Measurements from ENCODE around the gene KLHL14. TPM values are rescaled to one million over a fixed set of nuclear protein-coding genes. Genes with fewer than 3 reads are reported as not detected.
"Not testable (repeated sequence)": the region's sequence is repeated elsewhere in the genome, so short reads cannot be mapped to it uniquely, and the experiment has no call there.

KLHL14 gene
- total RNA-seq, 1 experiment from 2014 or later, result not detected

DNA sequence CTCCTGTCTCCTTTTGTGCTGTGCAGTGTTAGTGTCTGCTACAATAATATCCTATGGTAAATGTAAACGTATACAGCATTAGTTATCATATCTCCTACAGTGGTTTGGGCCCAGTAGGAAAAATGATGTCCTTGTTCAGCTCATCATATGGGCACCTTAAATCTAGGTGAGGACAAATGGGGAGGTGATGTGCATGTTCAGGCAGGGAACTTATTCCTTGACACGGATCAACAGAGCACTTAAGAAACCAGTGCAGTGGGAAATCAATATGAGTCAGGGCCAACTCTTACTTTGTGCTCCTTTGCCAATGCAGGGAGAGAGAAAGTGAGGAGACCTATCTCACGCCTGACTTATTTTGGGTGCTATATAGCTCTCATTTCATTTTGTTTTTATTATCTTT is 76.4 kb downstream of the KLHL14 start:
- no peaks in the 10 kb centered on the region for H3K27me3 ChIP-seq
- no peaks in the 10 kb centered on the region for H3K9me3 ChIP-seq
- no peak overlapping the region for H3K4me3 ChIP-seq
- DNase-seq, result no peak
- no peaks in the 10 kb centered on the region for H3K36me3 ChIP-seq

DNA sequence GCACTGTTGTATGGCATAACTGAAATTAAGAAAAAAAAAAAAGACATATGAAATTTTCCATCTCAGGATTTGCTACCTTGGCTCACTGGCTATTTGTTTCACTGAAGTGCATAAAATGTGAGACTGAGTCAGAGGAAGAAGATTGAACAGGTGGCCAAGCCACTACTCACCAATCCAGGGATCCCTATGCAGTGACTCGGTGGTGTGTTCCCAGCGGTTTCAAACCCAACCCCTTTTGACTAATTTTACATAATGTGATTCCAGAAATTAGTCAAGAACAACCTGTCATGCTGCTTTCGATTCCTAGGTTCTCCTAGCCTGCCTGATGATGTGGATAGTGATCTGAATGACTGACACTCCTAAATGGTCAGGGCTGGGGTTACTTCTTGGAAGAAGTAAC is 77.3 kb downstream of the KLHL14 start:
- DNase-seq, result no peak
- no peaks in the 10 kb centered on the region for H3K27me3 ChIP-seq
- no peak overlapping the region for H3K4me3 ChIP-seq
- H3K36me3 ChIP-seq, result no peaks in the 10 kb centered on the region
- no peaks in the 10 kb centered on the region for H3K9me3 ChIP-seq

DNA sequence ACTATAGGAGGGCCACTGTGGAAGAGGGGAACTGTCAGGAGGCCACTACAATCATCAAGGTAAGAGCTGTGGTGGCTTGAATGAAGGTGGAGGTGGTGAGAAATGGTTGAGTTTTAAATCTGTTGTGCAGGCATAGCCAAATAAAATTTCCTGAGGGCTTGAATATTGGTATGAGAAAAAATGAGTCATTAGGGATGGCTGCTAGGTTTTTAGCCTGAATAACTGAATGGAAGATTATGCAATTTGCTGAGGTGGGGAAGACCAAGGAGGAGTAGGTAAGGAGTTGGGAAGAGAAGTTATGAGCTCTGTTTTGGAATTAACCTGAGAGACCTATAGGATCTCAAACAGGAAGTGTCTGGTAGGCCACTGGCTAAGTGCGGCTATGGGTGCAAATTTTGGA is 84.0 kb downstream of the KLHL14 start:
- H3K9me3 ChIP-seq, result no peaks in the 10 kb centered on the region
- H3K4me3 ChIP-seq, result no peak overlapping the region
- DNase-seq, result no peak
- H3K27me3 ChIP-seq, result no peaks in the 10 kb centered on the region
- no peaks in the 10 kb centered on the region for H3K36me3 ChIP-seq

DNA sequence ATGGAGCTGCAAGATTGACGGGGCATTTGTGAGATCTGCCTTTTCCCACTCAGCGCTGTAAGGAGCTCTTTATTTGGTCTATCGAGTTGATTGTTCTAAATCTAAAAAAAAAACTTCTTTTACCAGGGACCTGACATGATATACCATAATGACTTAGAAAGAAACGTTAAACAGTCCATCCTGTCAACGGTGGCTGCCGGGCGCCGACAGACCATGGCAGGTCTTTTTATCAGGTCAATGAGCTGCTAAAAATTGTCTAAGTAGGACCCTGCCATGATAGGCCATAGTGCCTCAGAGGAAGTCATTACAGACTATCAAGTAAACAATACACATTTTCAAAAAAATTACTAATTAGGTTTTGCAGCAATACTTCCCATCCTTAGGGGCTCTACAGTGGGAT is 87.9 kb downstream of the KLHL14 start:
- no peak overlapping the region for H3K4me3 ChIP-seq
- DNase-seq, result no peak
- no peaks in the 10 kb centered on the region for H3K36me3 ChIP-seq
- H3K27me3 ChIP-seq, result no peaks in the 10 kb centered on the region
- no peaks in the 10 kb centered on the region for H3K9me3 ChIP-seq

DNA sequence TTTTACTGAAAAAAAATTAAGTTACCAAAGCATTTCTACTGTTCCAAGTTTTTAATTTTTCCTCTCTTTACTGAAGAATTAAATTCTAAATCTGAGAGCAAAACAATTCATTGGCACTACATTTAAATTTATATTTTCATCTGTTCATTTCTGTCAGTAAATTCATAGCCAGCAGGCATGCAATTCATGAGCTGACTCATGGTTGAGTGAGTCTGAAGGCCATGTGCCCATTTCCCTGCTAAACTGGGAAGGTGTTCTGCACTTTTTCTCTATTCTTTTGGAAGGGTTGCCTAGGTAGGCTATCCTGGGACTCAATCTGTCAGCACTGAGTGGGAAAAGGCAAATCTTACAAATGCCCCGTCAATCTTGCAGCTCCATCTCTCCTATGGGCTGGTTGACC is 88.7 kb downstream of the KLHL14 start:
- H3K27me3 ChIP-seq, result no peaks in the 10 kb centered on the region
- H3K4me3 ChIP-seq, result no peak overlapping the region

DNA sequence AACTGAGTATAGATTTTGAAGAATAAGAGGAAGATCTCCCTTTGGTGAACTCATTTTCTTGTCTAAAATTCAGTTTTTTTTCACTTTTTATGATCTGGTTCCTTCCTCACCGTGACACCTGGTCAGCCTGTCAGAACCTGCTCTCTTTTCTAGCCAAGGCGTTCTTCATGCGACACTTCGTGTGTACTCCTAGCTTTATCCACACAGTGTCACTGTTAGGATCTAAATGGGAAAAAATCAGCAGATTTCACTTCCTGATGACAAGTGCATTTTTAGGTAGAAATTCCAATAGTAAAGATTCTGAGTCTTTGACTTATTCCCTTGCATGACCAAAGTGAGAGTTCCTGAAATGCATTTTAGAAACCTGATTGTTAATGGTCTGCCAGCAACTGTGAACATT is 89.8 kb downstream of the KLHL14 start:
- H3K27me3 ChIP-seq, result no peaks in the 10 kb centered on the region
- no peak for DNase-seq
- no peaks in the 10 kb centered on the region for H3K9me3 ChIP-seq
- H3K36me3 ChIP-seq, result no peaks in the 10 kb centered on the region
- no peak overlapping the region for H3K4me3 ChIP-seq

More for the DNA sequence above, 88.7 kb downstream of the KLHL14 start:
- DNase-seq, result no peak
- Histone ChIP-seq H3K36me3 (no peaks in the 10 kb centered on the region), H3K9me3 (no peaks in the 10 kb centered on the region)

DNA sequence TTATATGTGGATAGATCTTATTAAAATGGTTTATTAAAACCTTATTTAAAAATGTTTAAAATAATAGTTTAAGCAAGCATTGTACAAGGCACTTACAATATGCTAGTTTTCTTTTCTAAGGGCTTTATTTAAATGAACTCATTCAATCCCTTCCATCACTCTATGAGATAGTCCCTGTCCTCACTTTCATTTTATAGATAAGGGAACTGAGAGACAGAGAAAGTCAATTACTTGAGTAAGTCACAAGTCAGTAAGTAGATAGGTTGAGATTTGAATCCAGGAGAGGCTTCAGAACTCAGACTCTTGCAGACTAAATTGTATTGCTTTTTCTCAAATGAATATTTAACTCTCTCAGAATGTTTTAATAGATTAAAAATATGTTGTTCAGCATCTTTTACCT is 95.2 kb downstream of the KLHL14 start:
- H3K9me3 ChIP-seq, result no peaks in the 10 kb centered on the region
- H3K27me3 ChIP-seq, result no peaks in the 10 kb centered on the region; the same call in 1 of the 2 replicates
- no peaks in the 10 kb centered on the region for H3K36me3 ChIP-seq
- H3K4me3 ChIP-seq, result no peak overlapping the region
- no peak for DNase-seq

DNA sequence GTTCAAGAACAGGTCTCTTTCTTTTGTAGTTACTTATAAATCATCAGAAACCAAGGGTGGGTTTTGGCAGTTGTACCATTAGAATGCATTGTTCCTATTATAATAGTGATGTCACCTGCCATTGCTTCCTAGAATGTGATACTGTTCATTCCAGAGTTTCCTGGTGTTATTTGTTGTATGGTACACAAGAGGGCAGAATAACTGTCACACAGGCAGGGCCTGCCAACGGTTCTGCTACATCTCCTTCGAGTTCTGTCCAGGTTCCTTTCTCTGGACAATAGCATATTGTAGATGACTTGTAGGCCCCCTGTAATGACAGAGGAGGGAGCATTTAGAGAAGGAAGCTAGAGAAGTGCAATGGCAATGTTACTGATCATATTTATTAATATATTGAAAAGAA is 98.3 kb downstream of the KLHL14 start:
- no peaks in the 10 kb centered on the region for H3K9me3 ChIP-seq
- H3K4me3 ChIP-seq, result no peak overlapping the region
- no peaks in the 10 kb centered on the region; the same call in 1 of the 2 replicates for H3K27me3 ChIP-seq
- no peaks in the 10 kb centered on the region for H3K36me3 ChIP-seq
- no peak for DNase-seq

DNA sequence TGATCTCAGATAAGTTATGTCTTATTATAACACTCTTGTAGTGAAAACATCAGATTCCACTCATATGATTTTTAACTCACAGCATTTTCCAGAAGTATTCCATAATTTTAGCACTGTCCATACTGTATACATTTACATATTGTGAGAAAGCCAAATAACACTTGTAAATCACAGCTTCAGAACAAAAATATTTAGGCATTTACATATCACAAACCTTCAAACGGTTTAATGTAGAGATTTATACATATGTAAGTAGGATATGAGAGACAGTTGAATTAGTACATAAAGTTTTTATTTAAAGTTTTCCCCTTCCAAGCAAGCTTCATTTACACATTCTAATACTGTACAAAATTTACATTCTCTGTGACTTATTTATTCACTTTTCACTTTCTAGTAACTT is 100.4 kb downstream of the KLHL14 start:
- DNase-seq, result no peak
- Histone ChIP-seq H3K4me3 (no peak overlapping the region), H3K27me3 (no peaks in the 10 kb centered on the region; the same call in 1 of the 2 replicates), H3K9me3 (no peaks in the 10 kb centered on the region), H3K36me3 (no peaks in the 10 kb centered on the region)

DNA sequence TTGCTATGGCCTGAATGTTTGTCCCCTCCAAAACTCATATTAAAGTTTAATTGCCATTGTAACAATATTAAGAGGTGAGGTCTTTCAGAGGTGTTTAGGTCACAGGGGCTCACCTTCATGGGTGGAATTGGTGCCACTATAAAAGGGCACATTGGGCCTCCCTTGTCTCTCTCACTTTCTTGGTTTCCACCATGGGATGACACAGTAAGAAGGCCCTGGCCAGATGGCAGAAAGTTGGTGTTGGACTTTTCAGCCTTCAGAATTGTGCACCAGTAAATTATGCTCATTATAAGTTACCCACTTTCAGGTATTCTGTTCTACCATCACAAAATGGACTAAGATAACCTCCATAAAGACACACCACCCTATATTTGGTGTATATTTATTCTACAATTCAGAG is 102.1 kb downstream of the KLHL14 start:
- Histone ChIP-seq H3K9me3 (no peaks in the 10 kb centered on the region), H3K4me3 (no peak overlapping the region), H3K27me3 (no peaks in the 10 kb centered on the region; the same call in 1 of the 2 replicates), H3K36me3 (no peaks in the 10 kb centered on the region)
- no peak for DNase-seq

DNA sequence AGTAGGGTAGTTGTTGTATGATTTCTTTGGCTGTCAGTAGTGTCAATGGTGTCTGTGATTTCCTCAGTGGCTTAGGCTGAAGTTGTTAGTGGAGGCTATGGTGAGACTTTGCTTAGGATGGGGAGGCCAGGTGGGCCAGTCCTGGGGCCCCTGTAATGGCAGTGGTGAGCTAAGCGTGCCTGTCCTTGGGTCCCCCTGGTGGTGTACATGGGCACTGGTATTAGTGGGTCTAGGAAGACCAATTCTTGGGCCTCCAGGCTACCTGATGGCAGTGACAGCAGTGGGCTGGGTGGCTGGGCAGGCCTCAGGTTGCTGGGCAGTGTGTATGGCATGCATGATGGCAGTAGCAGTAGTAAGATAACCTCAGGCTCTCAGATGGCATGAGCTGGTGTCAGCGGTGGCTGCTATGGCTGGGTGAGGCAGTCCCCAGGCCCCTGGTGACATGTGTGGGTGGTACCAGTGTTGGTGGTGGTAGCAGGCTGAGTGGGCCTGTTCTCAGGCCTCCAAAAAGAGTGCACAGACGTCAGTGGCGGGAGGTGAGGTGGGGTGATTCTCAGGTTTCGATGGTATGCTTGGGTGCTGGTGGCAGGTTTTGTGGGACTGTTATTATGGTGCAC is 103.2 kb downstream of the KLHL14 start:
- no peak for DNase-seq
- Histone ChIP-seq H3K4me3 (no peak overlapping the region), H3K27me3 (no peaks in the 10 kb centered on the region; the same call in 1 of the 2 replicates), H3K36me3 (no peaks in the 10 kb centered on the region), H3K9me3 (no peaks in the 10 kb centered on the region)

DNA sequence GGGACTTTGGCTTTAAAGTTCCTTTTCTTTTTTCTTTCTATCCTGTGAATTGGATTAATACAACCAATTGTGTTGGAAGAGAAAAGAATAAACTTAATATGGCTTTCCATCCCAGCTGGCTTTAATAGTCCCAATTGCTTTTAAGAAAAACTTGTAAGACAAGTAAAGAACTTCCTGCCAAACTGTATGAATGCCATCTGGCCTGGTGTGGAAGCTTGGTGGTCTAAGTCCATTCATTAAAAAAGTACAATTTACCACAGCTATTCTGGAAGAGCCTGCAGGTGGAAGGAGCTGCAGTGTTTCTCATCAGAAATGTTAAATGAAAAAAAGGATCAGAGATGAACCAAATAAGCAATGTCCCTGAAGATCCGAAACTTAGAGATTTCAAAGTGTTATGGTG is 103.9 kb downstream of the KLHL14 start:
- Histone ChIP-seq H3K36me3 (no peaks in the 10 kb centered on the region), H3K4me3 (no peak overlapping the region), H3K27me3 (no peaks in the 10 kb centered on the region; the same call in 1 of the 2 replicates), H3K9me3 (no peaks in the 10 kb centered on the region)
- DNase-seq, result no peak

DNA sequence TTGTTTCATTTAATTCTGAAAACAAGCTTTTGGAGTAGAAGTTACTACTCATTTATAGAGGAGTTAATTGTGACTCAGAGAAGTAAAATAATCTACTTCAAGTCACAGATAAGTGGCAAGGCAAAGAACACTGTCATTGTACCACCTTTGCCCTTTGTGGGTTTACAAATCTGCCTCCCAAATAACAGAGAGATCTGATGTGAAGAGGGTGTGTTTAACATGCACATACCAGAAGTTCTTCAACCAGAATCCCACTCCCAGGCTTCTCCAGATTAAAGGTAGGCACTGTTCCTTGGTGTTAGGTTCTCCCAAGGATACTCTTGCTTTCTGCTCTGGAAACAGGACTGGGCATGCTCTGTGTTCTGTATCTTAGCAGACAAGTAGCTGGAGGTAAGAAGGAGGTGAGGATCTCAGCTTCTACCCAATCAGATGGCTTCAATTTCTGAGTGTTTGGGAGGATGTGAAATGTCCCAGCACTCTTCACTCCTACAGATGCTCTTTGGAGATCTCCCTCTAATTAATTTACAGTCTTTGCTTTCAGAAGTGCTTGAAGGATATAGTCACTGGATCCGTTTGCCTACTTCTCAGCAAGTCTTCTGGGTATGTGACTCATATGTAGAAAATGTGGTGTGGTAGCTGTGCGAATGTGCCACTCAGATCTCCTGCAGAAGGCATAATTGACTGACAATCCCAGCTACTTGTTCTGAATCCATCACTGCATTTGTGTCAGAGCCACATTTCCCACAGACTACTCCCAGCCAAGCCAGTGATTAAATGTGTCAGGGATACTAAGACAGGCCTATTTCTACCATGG is 111.1 kb downstream of the KLHL14 start:
- no peak for DNase-seq
- Histone ChIP-seq H3K9me3 (no peaks in the 10 kb centered on the region), H3K27me3 (no peaks in the 10 kb centered on the region), H3K36me3 (no peaks in the 10 kb centered on the region), H3K4me3 (no peak overlapping the region)

DNA sequence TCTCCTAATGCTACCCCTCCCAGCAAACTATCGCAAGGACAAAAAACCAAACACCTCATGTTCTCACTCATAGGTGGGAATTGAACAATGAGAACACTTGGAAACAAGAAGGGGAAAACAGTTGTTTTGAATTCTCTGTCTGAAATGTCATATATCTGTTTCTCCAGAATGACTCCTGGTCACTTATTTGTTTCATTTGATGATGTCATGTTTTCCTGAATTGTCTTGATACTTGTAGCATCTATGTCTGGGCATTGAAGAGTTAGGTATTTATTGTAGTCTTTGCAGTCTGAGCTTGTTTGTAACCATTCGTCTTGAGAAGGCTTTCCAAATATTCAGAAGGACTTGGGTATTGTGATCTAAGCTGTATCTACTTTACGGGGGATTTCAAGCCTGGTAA is 118.3 kb downstream of the KLHL14 start:
- H3K27me3 ChIP-seq, DNase-seq, H3K36me3 ChIP-seq, H3K4me3 ChIP-seq, H3K9me3 ChIP-seq: not testable (repeated sequence)

DNA sequence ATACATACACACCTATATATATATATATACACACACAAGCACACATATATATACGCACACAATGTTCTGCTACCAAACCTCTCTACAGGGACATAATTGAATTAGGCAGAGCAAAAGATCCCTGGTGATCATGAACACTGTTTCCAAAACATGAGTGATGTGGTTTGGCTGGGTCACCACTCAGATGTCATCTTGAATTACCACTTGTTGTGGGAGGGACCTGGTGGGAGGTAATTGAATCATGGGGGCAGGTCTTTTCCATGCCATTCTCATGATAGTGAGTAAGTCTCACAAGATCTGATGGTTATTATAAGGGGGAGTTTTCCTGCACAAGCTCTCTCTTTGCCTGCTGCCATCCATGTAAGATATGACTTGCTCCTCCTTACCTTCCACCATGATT is 135.2 kb downstream of the KLHL14 start:
- H3K9me3 ChIP-seq, H3K4me3 ChIP-seq, H3K36me3 ChIP-seq, DNase-seq, H3K27me3 ChIP-seq: not testable (repeated sequence)

DNA sequence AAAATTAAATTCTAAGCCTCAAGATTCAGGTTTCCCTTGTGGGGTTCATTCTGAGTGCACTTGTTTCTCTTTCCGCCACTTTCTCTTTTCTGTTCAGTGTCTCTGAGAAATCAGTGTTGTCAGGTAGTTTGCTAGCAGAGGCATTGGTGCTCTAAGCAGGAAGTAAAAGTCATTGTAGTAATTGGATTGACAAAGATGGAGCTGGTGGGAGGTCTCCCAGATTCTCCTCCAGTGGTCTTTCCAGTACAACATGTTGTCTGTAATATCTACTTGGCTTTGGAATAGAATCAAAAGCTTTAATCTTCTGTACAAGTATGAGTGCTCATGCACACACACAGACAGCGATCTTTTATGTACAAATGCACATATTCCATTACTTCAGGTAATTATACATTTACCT is 135.6 kb downstream of the KLHL14 start:
- H3K4me3 ChIP-seq, result no peak overlapping the region
- no peaks in the 10 kb centered on the region for H3K27me3 ChIP-seq
- H3K36me3 ChIP-seq, result no peaks in the 10 kb centered on the region
- no peak for DNase-seq
- H3K9me3 ChIP-seq, result no peaks in the 10 kb centered on the region

DNA sequence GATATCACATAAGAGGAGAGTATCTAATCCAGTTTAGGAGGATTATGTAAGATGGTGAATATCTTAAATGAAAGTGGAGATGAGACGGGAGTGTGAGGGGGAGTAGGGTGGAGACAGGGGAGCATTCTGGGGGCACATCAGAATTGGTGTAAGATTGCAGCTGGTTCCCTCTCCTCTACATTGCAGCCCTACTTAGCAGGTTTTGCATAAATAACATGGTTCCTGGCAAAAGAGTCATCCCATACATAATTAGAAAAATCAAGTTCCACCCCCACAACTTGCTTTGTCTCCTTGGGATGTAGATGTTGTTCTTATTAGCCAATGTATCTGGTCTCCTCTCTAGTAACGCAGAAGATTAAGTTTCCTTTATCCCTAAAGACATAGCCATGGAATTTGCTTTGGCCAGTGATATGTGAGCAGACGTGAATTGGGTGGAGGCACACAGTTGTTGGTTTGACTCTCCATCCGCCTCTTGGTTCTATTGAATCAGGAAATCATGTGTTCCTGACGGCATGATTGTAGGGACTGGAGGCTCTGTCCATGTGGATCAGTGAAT is 137.9 kb downstream of the KLHL14 start:
- Histone ChIP-seq H3K36me3 (no peaks in the 10 kb centered on the region), H3K4me3 (no peak overlapping the region), H3K9me3 (no peaks in the 10 kb centered on the region), H3K27me3 (no peaks in the 10 kb centered on the region)
- no peak for DNase-seq
